COLO668 (cell line): ENCODE measurements around the gene RXFP3.
"Not testable (repeated sequence)": the region's sequence is repeated elsewhere in the genome, so short reads cannot be mapped to it uniquely, and the experiment has no call there.

Experiments
- DNase-seq: peaks from one replicate; lab custom pipeline; 2025; ENCODE audit not compliant: unreplicated experiment; lab: John Stamatoyannopoulos, UW

The RXFP3 gene

GRCh38 chr5:33934176-33934575 is 2.0 kb upstream of the RXFP3 start:
- DNase-seq = no peak

- peak; percentile 86 for DNase-seq
Observed at GRCh38 chr5:33936004-33936380, 194 bp upstream of the RXFP3 start.

- no peak for DNase-seq
Observed at GRCh38 chr5:33937017-33937706, 976 bp downstream of the RXFP3 start.

GRCh38 chr5:33937707-33938506 is 1.7 kb downstream of the RXFP3 start:
- DNase-seq = no peak

- DNase-seq = no peak
Observed at GRCh38 chr5:33938507-33938796, 2.3 kb downstream of the RXFP3 start.

- DNase-seq = no peak
Observed at GRCh38 chr5:33938881-33939280, 2.7 kb downstream of the RXFP3 start.

- no peak for DNase-seq
Observed at GRCh38 chr5:33939556-33940262, 3.5 kb downstream of the RXFP3 start.

- peak; percentile 48 for DNase-seq
Observed at GRCh38 chr5:33941090-33941489, 4.9 kb downstream of the RXFP3 start.

- peak; percentile 28 for DNase-seq
Observed at GRCh38 chr5:33944543-33945132, 8.5 kb downstream of the RXFP3 start.

GRCh38 chr5:33952175-33952574 is 16.0 kb downstream of the RXFP3 start:
- not testable (repeated sequence) for DNase-seq

GRCh38 chr5:33957577-33958150 is 21.5 kb downstream of the RXFP3 start:
- no peak for DNase-seq

GRCh38 chr5:33958176-33958575 is 22.0 kb downstream of the RXFP3 start:
- no peak for DNase-seq

GRCh38 chr5:33964132-33964700 is 28.0 kb downstream of the RXFP3 start:
- DNase-seq = no peak

- DNase-seq = no peak
Observed at GRCh38 chr5:33966805-33967204, 30.6 kb downstream of the RXFP3 start.

- DNase-seq = no peak
Observed at GRCh38 chr5:33968211-33969005, 32.2 kb downstream of the RXFP3 start.

- DNase-seq = no peak
Observed at GRCh38 chr5:33969572-33970452, 33.6 kb downstream of the RXFP3 start.

GRCh38 chr5:33973271-33973670 is 37.1 kb downstream of the RXFP3 start:
- no peak for DNase-seq

- no peak for DNase-seq
Observed at GRCh38 chr5:33975852-33976251, 39.7 kb downstream of the RXFP3 start.

GRCh38 chr5:33976307-33976706 is 40.1 kb downstream of the RXFP3 start:
- no peak for DNase-seq
